H1 (cell line): ENCODE results near the gene ATP6V0D1. TPM values are rescaled to one million over a fixed set of nuclear protein-coding genes. Genes with fewer than 3 reads are reported as not detected.

Experiments used
- ASH2L ChIP-seq: fragments of 200-600, 300-600 bp; sonication (generic); IDR thresholded peaks from one replicate; pipeline ENCODE4 v1.7.1; 2017; ENCODE audit warnings: low read length
- KDM1A ChIP-seq: fragments of 200-600, 300-600 bp; sonication (generic); IDR thresholded peaks from 2 replicates; pipeline ENCODE4 v1.7.1; 2016; ENCODE audit warnings: mild to moderate bottlenecking, low read length, borderline replicate concordance
- PHF8 ChIP-seq: fragments of 200-600 bp; sonication (generic); conservative IDR thresholded peaks from 2 replicates; pipeline ENCODE4 v1.7.1; 2012; ENCODE audit warnings: low read depth, mild to moderate bottlenecking, inconsistent platforms, low read length, moderate library complexity
- RBBP5 ChIP-seq: IDR thresholded peaks from 2 replicates; pipeline ENCODE4 v1.7.1; 2012; ENCODE audit warnings: low read depth, mild to moderate bottlenecking, inconsistent platforms, low read length, moderate library complexity, borderline replicate concordance
- SIRT6 ChIP-seq: IDR thresholded peaks from one replicate; pipeline ENCODE4 v1.7.1; 2012; ENCODE audit warnings: low read length, inconsistent platforms
- polyA plus RNA-seq, 7 experiments: library from polyadenylated mRNA; depleted of rRNA in 3 of 7; stranded (reverse) in 5 of 7; unstranded in 2 of 7; fragments of >200 nt in 5 of 7; fragments of 200-250 nt in 2 of 7; gene quantifications; 1 replicate in 5 of 7; 2 replicates in 1 of 7; 4 replicates in 1 of 7; pipeline versions ENCODE4 v1.2.1 to v1.2.3, GENCODE V29; 2011 to 2013; ENCODE audit warnings: missing spikeins in 2 of 7, mixed read lengths in 2 of 7
- total RNA-seq: library from RNA; stranded (reverse); fragmentation: NEBNext Ultra II Directional; extraction: Animal tissue kit (Norgen Biotek cat#: 25700); gene quantifications from 2 replicates; pipeline ENCODE4 v1.2.1, GENCODE V29; 2021
- TF ChIP-seq, protein P1 (sequence below), 3 experiments: IDR thresholded peaks; 1 replicate in 2 of 3; 2 replicates in 1 of 3; pipeline versions ENCODE4 v1.5.1 to v1.6.1; 2011; ENCODE audit warnings: low read length in 3 of 3, mild to moderate bottlenecking in 3 of 3, inconsistent platforms in 2 of 3, low read depth in 1 of 3, moderate library complexity in 1 of 3; ENCODE audit not compliant: insufficient read depth in 1 of 3; ENCODE audit errors: control extremely low read depth in 1 of 3

Gene ATP6V0D1
- total and polyA plus RNA-seq, 2 of the 8 experiments (the other 6 are each of a cell fraction or from before 2014, with no cell fraction given) = 47.3 to 134 TPM

DNA sequence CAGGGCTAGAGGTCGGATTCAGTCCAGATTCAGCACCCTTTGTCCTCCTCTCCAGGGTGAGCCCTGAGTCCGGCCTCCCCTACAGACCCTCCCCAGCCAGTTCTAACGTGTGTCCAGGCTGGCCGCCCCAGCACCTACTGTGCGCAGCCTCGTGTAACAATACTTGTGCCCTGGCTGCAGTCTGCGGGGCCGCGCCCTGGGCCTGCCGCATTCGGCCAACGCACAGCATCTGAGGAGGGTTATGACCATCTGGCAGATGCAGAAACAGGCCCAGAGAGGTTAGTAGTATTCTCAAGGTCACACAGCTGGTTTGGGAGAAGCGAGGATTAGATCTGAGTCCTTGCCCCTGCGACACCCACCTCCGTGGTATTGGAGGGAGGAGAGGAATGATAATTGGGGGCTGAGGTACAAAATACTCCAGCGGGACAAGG lies 48.6 kb upstream of the ATP6V0D1 start (continued):
- TF ChIP-seq RBBP5 = no peak; the same call in 1 of the 2 replicates
- no peak for TF ChIP-seq SIRT6
- no peak for TF ChIP-seq ASH2L
- TF ChIP-seq PHF8 = no peak
- TF ChIP-seq KDM1A = peak; percentile 56; the same call in 1 of the 2 replicates
- TF ChIP-seq, protein P1, sequence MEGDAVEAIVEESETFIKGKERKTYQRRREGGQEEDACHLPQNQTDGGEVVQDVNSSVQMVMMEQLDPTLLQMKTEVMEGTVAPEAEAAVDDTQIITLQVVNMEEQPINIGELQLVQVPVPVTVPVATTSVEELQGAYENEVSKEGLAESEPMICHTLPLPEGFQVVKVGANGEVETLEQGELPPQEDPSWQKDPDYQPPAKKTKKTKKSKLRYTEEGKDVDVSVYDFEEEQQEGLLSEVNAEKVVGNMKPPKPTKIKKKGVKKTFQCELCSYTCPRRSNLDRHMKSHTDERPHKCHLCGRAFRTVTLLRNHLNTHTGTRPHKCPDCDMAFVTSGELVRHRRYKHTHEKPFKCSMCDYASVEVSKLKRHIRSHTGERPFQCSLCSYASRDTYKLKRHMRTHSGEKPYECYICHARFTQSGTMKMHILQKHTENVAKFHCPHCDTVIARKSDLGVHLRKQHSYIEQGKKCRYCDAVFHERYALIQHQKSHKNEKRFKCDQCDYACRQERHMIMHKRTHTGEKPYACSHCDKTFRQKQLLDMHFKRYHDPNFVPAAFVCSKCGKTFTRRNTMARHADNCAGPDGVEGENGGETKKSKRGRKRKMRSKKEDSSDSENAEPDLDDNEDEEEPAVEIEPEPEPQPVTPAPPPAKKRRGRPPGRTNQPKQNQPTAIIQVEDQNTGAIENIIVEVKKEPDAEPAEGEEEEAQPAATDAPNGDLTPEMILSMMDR (IDR thresholded peaks at IDR 0.05; ENCODE audit: control extremely low read depth in 1 of 3, insufficient read depth in 1 of 3, low read depth in 1 of 3, low read length in 3 of 3) = no peak
